Activated CD4-positive, alpha-beta T cell treated with anti-CD3 and anti-CD28 coated beads, Interleukin-2, amount 10 ng/mL, durations not matched to agents 7 days and 5 days (primary cell): Measurements from ENCODE around the gene MARS2. TPM values are rescaled to one million over a fixed set of nuclear protein-coding genes. Genes with fewer than 3 reads are reported as not detected.

Experiments used
- CTCF ChIA-PET: fragments of 350-600 bp; sonication (Branson Sonifier 250); formaldehyde crosslinking; loops from one replicate; lab custom pipeline; 2021; ENCODE audit warnings: antibody characterized with exemption; lab: Charles Lee
- POLR2A ChIA-PET: fragments of 350-600 bp; sonication (Branson Sonifier 250); formaldehyde crosslinking; loops from one replicate; lab custom pipeline; 2021; ENCODE audit warnings: antibody characterized with exemption; lab: Charles Lee
- DNase-seq: peaks from one replicate; pipeline ENCODE4 v3.0.0-alpha.2; 2020
- H3K27ac Mint-ChIP-seq: one replicate; pipeline ENCODE4 v1.8.0; 2021; ENCODE audit warnings: mild to moderate bottlenecking, moderate library complexity, mixed read lengths
- H3K27me3 Mint-ChIP-seq: one replicate; pipeline ENCODE4 v1.8.0; 2021; ENCODE audit warnings: mixed read lengths
- H3K36me3 Mint-ChIP-seq: one replicate; pipeline ENCODE4 v1.8.0; 2021; ENCODE audit warnings: low read depth, mixed read lengths
- H3K4me1 Mint-ChIP-seq: one replicate; pipeline ENCODE4 v1.8.0; 2021; ENCODE audit warnings: mixed read lengths
- H3K4me3 Mint-ChIP-seq: one replicate; pipeline ENCODE4 v1.8.0; 2021; ENCODE audit warnings: mild to moderate bottlenecking, moderate library complexity, mixed read lengths
- H3K9me3 Mint-ChIP-seq: one replicate; pipeline ENCODE4 v1.8.0; 2021; ENCODE audit warnings: mixed read lengths
- total RNA-seq, 2 experiments: library from RNA; stranded (reverse); gene quantifications; one replicate each; pipeline ENCODE4 v1.2.3, GENCODE V29; 2021

MARS2 gene
- 10 to 100 TPM; 11.1 to 11.9 TPM for total RNA-seq

DNA sequence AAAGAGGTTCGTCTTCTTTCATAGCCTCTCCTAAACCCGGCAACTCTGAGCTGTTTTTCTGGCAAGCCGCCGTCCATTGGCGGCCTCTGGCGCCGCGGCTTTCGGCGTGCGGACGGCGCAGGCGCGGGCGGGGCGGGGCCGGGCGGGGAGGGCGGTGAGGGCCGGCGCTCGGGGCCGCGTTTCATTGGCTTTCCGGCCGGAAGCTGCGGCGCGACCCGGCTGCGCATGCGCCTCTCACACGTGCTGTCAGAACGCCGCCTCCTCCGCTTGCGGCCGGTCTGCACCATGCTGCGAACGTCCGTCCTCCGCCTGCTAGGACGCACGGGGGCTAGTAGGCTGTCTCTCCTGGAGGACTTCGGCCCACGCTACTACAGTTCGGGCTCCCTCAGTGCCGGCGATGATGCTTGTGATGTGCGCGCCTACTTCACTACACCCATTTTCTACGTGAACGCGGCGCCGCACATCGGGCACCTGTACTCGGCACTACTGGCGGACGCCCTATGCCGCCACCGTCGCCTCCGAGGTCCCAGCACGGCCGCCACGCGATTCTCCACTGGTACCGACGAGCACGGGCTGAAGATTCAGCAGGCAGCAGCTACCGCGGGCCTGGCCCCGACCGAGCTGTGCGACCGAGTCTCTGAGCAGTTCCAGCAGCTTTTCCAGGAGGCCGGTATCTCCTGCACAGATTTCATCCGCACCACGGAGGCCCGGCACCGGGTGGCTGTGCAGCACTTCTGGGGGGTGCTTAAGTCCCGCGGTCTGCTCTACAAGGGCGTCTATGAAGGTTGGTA, at the start of gene MARS2:
Gene MARS2, plus strand, starts transcription at position 249 of the 791 bp plus-strand sequence. Its CDS starts 37 bp downstream, at position 286.
- peaks cover 23% of the 10 kb centered on the region for H3K36me3 Mint-ChIP-seq
- H3K4me3 Mint-ChIP-seq = peak within 1 kb of the TSS; percentile 81
- ChIA-PET POLR2A (interaction anchor here (0.8 to 1.2 kb wide), 2 partner anchors 189 to 206 kb away, joined by 3 to 4 read pairs; partner anchors contain the start of gene HSPD1), CTCF (interaction anchor here (0.6 to 1.1 kb wide), 3 partner anchors 18 to 47 kb away, joined by 3 to 4 read pairs (median 3); no protein-coding TSS in a partner anchor)
- H3K27ac Mint-ChIP-seq = peak within 1 kb of the TSS; percentile 95
- H3K9me3 Mint-ChIP-seq = peaks cover 4% of the 10 kb centered on the region
- DNase-seq = peak; percentile 91
- peaks cover 53% of the 10 kb centered on the region for H3K4me1 Mint-ChIP-seq
- H3K27me3 Mint-ChIP-seq = no peaks in the 10 kb centered on the region

DNA sequence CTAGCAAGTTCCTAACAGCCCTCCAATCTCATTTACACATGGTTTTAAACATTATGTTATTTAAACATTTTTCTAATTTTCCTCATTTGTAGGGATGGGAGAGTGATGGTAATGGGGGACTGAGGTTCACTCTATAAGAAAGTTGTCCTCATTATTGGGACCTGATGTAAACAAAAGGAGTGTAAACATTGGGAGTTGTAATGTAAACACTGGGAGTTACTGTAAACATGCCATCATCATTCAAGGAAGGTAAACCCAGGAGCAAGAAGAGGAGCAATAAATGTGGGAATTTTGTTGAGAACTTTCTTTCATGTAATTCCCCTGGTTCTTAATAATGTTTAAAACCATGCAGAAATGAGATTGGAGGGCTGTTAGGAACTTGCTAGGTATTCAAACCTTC, 47.6 kb upstream of the MARS2 start:
- POLR2A ChIA-PET = no interaction called here
- DNase-seq = no peak
- CTCF ChIA-PET = no interaction called here
- Mint-ChIP-seq H3K27me3 (peaks cover 3% of the 10 kb centered on the region), H3K27ac (no peak overlapping the region), H3K4me1 (no peaks in the 10 kb centered on the region), H3K4me3 (no peak overlapping the region), H3K36me3 (no peaks in the 10 kb centered on the region), H3K9me3 (no peaks in the 10 kb centered on the region)

DNA sequence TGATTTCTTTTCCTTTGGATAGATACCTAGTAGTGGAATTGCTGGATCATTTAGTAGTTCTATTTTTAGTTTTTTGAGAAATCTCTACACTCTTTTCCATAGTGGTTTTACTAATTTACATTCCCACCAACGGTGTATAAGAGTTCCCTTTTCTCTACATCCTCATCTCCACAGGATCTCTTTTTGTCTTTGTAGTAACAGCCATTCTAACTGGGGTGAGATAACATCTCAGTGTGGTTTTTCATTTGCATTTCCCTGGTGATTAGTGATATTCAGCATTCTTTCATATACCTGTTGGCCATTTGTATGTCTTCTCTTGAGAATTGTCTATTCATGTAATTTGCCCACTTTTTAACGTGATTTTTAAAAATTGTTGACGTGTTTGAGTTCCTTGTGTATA, 43.5 kb upstream of the MARS2 start:
- Mint-ChIP-seq H3K4me3 (no peak overlapping the region), H3K9me3 (peaks cover 3% of the 10 kb centered on the region), H3K27ac (no peak overlapping the region), H3K4me1 (peaks cover 2% of the 10 kb centered on the region), H3K36me3 (peaks cover 1% of the 10 kb centered on the region), H3K27me3 (peaks cover 5% of the 10 kb centered on the region)
- ChIA-PET CTCF (no interaction called here), POLR2A (no interaction called here)
- no peak for DNase-seq

DNA sequence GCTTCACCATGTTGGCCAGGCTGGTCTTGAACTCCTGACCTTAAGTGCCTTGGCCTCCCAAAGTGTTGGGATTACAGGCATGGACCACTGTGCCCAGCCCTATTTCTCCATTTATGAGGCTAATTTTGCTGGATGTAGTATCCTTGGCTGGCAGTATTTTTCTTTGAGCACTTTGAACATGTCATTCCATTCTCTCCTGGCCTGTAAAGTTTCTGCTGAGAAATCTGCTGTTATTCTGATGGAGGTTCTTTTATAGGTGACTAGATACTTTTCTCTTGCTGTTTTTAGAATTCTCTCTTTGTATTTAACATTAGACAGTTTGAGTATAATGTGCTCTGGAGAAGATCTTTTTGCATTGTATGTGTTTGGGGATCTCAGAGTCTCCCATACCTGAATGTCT, 38.9 kb upstream of the MARS2 start:
- H3K27ac Mint-ChIP-seq = no peak overlapping the region
- DNase-seq = no peak
- POLR2A ChIA-PET = no interaction called here
- peaks cover 1% of the 10 kb centered on the region for H3K36me3 Mint-ChIP-seq
- H3K9me3 Mint-ChIP-seq = peaks cover 9% of the 10 kb centered on the region
- no peak overlapping the region for H3K4me3 Mint-ChIP-seq
- H3K4me1 Mint-ChIP-seq = peaks cover 6% of the 10 kb centered on the region
- CTCF ChIA-PET = interaction anchor here (1.3 kb wide), 1 partner anchor 124 kb away, joined by 3 read pairs; no protein-coding TSS in a partner anchor
- H3K27me3 Mint-ChIP-seq = peaks cover 9% of the 10 kb centered on the region

DNA sequence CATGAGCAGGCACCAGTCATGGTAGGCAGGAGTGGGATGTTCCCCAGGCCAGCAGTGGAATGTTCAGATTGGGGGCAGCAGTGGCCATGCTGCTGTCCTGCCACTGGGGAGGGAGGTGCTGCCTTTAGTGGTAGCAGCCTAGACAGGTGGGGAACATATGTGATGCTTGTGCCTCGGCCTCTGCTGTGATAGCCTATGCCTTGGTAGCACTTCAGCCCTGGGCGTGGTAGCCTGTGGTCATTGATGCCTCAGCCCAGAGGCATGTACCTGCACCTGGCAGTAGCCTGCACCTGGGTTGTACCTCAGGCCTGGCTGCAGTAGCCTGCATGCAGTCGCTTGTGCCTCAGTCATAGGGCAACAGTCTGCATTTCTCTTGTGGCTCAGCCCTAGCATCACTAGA, 36.9 kb upstream of the MARS2 start:
- peaks cover 9% of the 10 kb centered on the region for H3K9me3 Mint-ChIP-seq
- CTCF ChIA-PET = no interaction called here
- peaks cover 1% of the 10 kb centered on the region for H3K36me3 Mint-ChIP-seq
- no peak overlapping the region for H3K27ac Mint-ChIP-seq
- no peak for DNase-seq
- peaks cover 6% of the 10 kb centered on the region for H3K4me1 Mint-ChIP-seq
- H3K4me3 Mint-ChIP-seq = no peak overlapping the region
- peaks cover 9% of the 10 kb centered on the region for H3K27me3 Mint-ChIP-seq
- POLR2A ChIA-PET = no interaction called here

DNA sequence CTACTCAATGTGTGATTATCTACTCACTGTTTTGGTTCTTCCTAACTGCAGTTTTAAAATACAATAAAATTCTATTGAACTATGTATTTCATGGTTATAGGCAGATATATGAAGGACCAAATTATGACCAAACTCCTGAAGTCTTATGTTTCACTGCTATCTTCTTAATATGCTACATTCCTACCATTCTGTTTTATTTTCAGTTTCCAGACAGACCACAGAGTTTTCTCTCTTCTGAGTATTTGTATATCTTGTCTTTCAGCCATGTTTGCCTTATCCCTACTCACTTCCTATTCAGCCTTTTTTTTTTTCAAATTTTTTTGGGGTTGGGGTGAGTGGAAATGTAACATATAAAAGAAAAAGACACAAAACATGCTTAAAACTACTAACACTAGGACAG, 36.1 kb upstream of the MARS2 start:
- ChIA-PET CTCF (no interaction called here), POLR2A (no interaction called here)
- Mint-ChIP-seq H3K4me3 (no peak overlapping the region), H3K9me3 (peaks cover 9% of the 10 kb centered on the region), H3K27me3 (peaks cover 9% of the 10 kb centered on the region), H3K4me1 (peaks cover 6% of the 10 kb centered on the region), H3K36me3 (peaks cover 1% of the 10 kb centered on the region), H3K27ac (no peak overlapping the region)
- DNase-seq = no peak

DNA sequence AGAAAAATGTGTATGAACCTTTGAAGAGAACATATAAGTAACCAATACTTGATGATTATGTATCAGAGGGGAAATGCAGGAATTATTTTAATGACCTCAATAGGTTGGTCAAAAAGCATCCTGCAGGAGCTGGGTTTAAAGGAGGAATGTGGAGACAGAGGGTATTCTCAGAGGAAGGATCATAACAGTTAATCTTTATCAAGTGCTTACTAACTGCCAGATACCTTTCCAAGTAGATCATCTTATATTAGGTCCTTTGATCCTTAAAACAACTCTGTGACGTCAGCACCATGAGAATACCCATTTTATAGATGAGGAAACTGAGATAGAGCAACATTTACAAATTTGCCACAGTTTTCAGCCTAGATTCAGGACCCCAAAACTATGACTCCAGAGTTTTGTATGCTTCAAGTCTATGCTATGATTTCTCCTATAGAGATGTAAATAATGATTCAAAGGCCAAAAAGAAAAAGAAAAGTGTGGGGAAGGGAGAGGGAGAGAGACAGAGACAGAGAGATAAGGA, 32.7 kb upstream of the MARS2 start:
- POLR2A ChIA-PET = no interaction called here
- no peaks in the 10 kb centered on the region for H3K36me3 Mint-ChIP-seq
- no peak for DNase-seq
- H3K9me3 Mint-ChIP-seq = peaks cover 4% of the 10 kb centered on the region
- CTCF ChIA-PET = no interaction called here
- H3K4me3 Mint-ChIP-seq = no peak overlapping the region
- H3K27me3 Mint-ChIP-seq = peaks cover 23% of the 10 kb centered on the region
- peaks cover 4% of the 10 kb centered on the region for H3K4me1 Mint-ChIP-seq
- no peak overlapping the region for H3K27ac Mint-ChIP-seq

DNA sequence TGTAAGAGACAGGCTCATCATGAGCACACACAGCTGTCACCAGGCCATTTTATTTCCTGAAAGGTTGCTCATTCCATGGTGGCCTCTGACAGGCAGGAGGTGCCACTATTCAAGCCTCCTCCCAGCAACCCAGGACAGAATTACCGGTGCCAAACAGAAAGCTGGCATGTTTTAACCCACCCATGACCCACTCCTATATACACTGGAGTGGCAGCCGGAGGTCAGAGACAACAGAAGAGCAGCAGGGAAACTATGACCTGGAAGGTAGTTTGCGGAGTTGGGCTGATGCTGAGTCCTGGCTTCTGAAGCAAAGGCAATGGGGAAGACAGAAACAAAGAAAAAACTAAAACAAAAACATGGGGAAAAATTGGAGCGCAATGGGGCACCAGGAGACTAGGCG, 32.1 kb upstream of the MARS2 start:
- peaks cover 4% of the 10 kb centered on the region for H3K4me1 Mint-ChIP-seq
- ChIA-PET POLR2A (no interaction called here), CTCF (no interaction called here)
- H3K27ac Mint-ChIP-seq = no peak overlapping the region
- H3K4me3 Mint-ChIP-seq = no peak overlapping the region
- peaks cover 2% of the 10 kb centered on the region for H3K9me3 Mint-ChIP-seq
- peaks cover 23% of the 10 kb centered on the region for H3K27me3 Mint-ChIP-seq
- DNase-seq = no peak
- H3K36me3 Mint-ChIP-seq = no peaks in the 10 kb centered on the region

DNA sequence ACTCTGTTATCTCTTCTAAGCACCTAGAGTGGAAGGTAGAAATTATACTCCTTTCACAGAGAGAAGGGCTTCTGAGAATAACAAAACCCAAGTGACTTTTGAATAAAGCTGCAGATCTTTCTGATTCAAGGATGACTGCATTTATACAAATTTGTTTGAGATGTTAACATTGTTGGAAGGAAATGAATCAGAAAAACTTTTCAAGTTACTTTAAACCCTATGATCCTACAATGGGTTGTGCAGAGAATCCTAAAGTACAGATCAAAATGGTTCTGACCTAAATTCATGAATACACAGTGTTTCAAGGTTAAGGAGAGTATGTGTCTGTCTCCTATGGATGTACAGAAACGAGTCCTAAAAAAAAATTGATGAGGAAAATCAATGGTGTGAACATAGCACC, 31.6 kb upstream of the MARS2 start:
- no peak overlapping the region for H3K4me3 Mint-ChIP-seq
- H3K36me3 Mint-ChIP-seq = no peaks in the 10 kb centered on the region
- ChIA-PET CTCF (no interaction called here), POLR2A (no interaction called here)
- peaks cover 2% of the 10 kb centered on the region for H3K9me3 Mint-ChIP-seq
- DNase-seq = no peak
- H3K27me3 Mint-ChIP-seq = peaks cover 23% of the 10 kb centered on the region
- peaks cover 4% of the 10 kb centered on the region for H3K4me1 Mint-ChIP-seq
- H3K27ac Mint-ChIP-seq = no peak overlapping the region

DNA sequence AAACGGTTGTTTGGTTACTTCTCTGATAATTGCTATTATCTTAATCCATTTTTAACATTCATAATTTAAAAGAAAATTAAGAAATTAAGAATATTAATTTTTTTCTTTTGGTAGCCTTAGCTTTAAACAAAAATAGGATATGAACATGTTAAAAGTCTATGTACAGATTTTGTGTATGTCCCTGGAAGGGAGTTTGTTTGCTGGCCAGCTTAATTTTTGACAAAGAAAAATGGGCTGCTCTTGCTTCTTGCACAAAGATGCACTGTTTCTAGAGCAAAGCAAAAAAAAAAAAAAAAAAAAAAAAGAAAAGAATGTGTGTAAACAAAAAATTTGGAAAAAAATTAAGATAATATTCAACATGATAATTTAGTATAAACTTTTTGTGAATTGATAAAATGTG, 31.1 kb upstream of the MARS2 start:
- POLR2A ChIA-PET = no interaction called here

DNA sequence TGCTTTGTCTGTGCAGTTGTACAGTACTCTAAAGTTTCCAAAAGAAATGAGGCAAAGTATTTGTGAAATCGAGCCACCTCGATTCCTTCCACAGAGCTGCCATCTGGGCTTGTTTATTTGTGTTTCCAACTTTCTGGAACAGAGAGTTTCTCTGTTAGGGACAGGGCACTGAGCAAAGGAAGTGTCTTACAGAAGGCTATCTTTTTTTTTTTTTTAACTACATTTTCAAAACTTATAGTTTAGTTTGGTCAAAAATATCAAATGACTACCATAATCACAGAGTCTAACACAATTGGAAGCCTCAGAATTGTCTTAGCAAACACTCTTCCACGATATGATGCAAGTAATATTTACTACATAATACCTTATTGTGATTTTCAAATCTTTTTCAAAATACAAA, 30.6 kb upstream of the MARS2 start:
- Mint-ChIP-seq H3K4me3 (no peak overlapping the region), H3K27ac (no peak overlapping the region), H3K36me3 (no peaks in the 10 kb centered on the region), H3K27me3 (peaks cover 25% of the 10 kb centered on the region), H3K9me3 (no peaks in the 10 kb centered on the region), H3K4me1 (no peaks in the 10 kb centered on the region)
- CTCF ChIA-PET = interaction anchor here (0.8 kb wide), 1 partner anchor 166 kb away, joined by 3 read pairs; no protein-coding TSS in a partner anchor
- no peak for DNase-seq
- POLR2A ChIA-PET = no interaction called here

More for the DNA sequence above, 31.1 kb upstream of the MARS2 start:
- Mint-ChIP-seq H3K4me3 (no peak overlapping the region), H3K9me3 (peaks cover under 1% of the 10 kb centered on the region), H3K27ac (no peak overlapping the region), H3K36me3 (no peaks in the 10 kb centered on the region), H3K4me1 (peaks cover 2% of the 10 kb centered on the region), H3K27me3 (peaks cover 24% of the 10 kb centered on the region)
- CTCF ChIA-PET = no interaction called here
- DNase-seq = no peak

DNA sequence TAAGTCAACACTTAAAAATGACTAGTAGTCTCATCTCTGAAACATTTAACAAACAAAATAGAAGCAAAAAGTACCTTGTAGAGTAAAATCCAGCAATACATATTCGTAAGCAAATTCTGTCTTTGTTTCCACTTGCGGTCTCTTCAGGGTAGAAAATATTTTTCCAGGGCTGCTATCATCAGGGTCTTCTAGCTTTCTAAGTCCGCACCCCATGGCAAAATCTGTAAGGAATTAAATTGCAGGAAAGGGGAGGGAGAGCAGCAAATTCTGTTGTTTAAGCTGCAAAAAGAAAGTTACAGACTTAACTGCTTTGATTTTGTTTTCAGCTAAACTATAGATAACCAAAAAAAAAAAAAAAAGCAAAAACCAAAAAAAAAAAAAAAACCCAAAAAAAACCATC, 29.9 kb upstream of the MARS2 start, which contains the start of gene RFTN2:
Gene RFTN2, minus strand, starts transcription at position 342 of the 400 bp plus-strand sequence. Its CDS starts 129 bp downstream, at position 213.
- Mint-ChIP-seq H3K36me3 (no peaks in the 10 kb centered on the region), H3K4me3 (no peak within 1 kb of the TSS), H3K4me1 (no peaks in the 10 kb centered on the region), H3K9me3 (no peaks in the 10 kb centered on the region), H3K27ac (no peak within 1 kb of the TSS), H3K27me3 (peaks cover 28% of the 10 kb centered on the region)
- DNase-seq = no peak
- CTCF ChIA-PET = interaction anchor here (0.8 kb wide), 1 partner anchor 166 kb away, joined by 3 read pairs; no protein-coding TSS in a partner anchor
- POLR2A ChIA-PET = no interaction called here

DNA sequence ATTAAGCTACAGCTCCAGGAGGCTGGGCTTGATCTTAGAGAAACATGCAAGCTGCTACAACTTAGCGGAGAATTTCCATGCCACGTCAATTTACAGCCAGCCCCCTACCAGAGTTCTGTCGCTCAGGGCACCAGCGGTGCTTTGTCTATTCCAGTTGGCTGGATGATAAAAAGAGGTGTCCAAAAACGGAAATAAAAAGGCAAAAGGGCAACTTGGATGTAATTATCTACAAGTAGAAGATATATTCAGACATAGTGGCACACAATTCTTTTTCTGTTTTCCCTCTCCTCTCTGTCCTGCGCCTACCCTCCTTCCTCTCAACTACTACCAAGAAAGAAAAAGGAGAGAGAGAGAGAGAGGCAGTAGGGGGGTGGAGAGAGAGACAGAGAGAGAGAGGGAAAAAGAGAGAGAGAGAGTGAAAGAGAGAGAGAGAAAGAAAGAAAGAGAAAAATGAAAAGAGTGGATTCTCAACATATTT, 29.4 kb upstream of the MARS2 start:
- no peak overlapping the region for H3K27ac Mint-ChIP-seq
- H3K27me3 Mint-ChIP-seq = peaks cover 25% of the 10 kb centered on the region
- no peak overlapping the region for H3K4me3 Mint-ChIP-seq
- no peaks in the 10 kb centered on the region for H3K4me1 Mint-ChIP-seq
- POLR2A ChIA-PET = no interaction called here
- no peak for DNase-seq
- no peaks in the 10 kb centered on the region for H3K9me3 Mint-ChIP-seq
- CTCF ChIA-PET = no interaction called here
- H3K36me3 Mint-ChIP-seq = no peaks in the 10 kb centered on the region
